GM12878 (cell line): Measurements from ENCODE around the gene LPCAT4. TPM values are rescaled to one million over a fixed set of nuclear protein-coding genes. Genes with fewer than 3 reads are reported as not detected.

ENCODE experiments used
- BACH1 ChIP-seq: fragments of 450-650 bp; IDR thresholded peaks from 2 replicates; pipeline ENCODE4 v1.6.1; 2017; ENCODE audit warnings: mild to moderate bottlenecking, borderline replicate concordance
- BCLAF1 ChIP-seq: fragments of 450-650 bp; IDR thresholded peaks from 2 replicates; pipeline ENCODE4 v1.6.1; 2017; ENCODE audit warnings: antibody characterized with exemption, mild to moderate bottlenecking, moderate library complexity
- CREM ChIP-seq: IDR thresholded peaks from 2 replicates; pipeline ENCODE4 v1.6.1; 2014; ENCODE audit warnings: antibody characterized with exemption, low read depth
- GATAD2B ChIP-seq: fragments of 450-650 bp; conservative IDR thresholded peaks from 2 replicates; pipeline ENCODE4 v1.6.1; 2017; ENCODE audit warnings: low read depth, mild to moderate bottlenecking, moderate library complexity
- HCFC1 ChIP-seq: fragments of 150-350 bp; IDR thresholded peaks from 2 replicates; pipeline ENCODE4 v1.6.1; 2014; ENCODE audit warnings: low read length
- HSF1 ChIP-seq: fragments of 150-350 bp; IDR thresholded peaks from 2 replicates; pipeline ENCODE4 v1.6.1; 2014; ENCODE audit warnings: mild to moderate bottlenecking, low read depth, low read length
- IKZF1 ChIP-seq: fragments of 450-650 bp; conservative IDR thresholded peaks from 2 replicates; pipeline ENCODE4 v1.6.1; 2017; ENCODE audit warnings: antibody characterized with exemption, mild to moderate bottlenecking
- MXI1 ChIP-seq: fragments of 150-350 bp; IDR thresholded peaks from 2 replicates; pipeline ENCODE4 v1.6.1; 2011; ENCODE audit warnings: low read depth, mild to moderate bottlenecking, inconsistent platforms, low read length, improper control_type of control experiment
- NBN ChIP-seq: fragments of 450-650 bp; IDR thresholded peaks from 2 replicates; pipeline ENCODE4 v1.6.1; 2016
- NR2C1 ChIP-seq: fragments of 450-650 bp; IDR thresholded peaks from 2 replicates; pipeline ENCODE4 v1.6.1; 2017; ENCODE audit warnings: antibody characterized with exemption, mild to moderate bottlenecking, moderate library complexity
- NR2F1 ChIP-seq: fragments of 450-650 bp; conservative IDR thresholded peaks from 2 replicates; pipeline ENCODE4 v1.6.1; 2017; ENCODE audit warnings: mild to moderate bottlenecking
- NRF1 ChIP-seq: conservative IDR thresholded peaks from 2 replicates; pipeline ENCODE4 v1.6.1; 2011; ENCODE audit warnings: mild to moderate bottlenecking, low read depth, low read length, improper control_type of control experiment
- PAX5 ChIP-seq: IDR thresholded peaks from 2 replicates; pipeline ENCODE4 v1.6.1; 2011; ENCODE audit warnings: low read depth, low read length, borderline replicate concordance
- POLR2A ChIP-seq: IDR thresholded peaks from 2 replicates; pipeline ENCODE4 v1.6.1; 2011; ENCODE audit warnings: low read depth, mild to moderate bottlenecking, low read length
- POLR2AphosphoS5 ChIP-seq: IDR thresholded peaks from 2 replicates; pipeline ENCODE4 v1.6.1; 2011; ENCODE audit warnings: mild to moderate bottlenecking, low read length, inconsistent platforms
- RB1 ChIP-seq: fragments of 450-650 bp; formaldehyde crosslinking; IDR thresholded peaks from 2 replicates; pipeline ENCODE4 v1.6.1; 2017; ENCODE audit warnings: mild to moderate bottlenecking, borderline replicate concordance
- RELB ChIP-seq: fragments of 450-650 bp; IDR thresholded peaks from 2 replicates; pipeline ENCODE4 v1.6.1; 2017; ENCODE audit warnings: low read depth, mild to moderate bottlenecking, moderate library complexity
- SIX5 ChIP-seq: IDR thresholded peaks from 2 replicates; pipeline ENCODE4 v1.6.1; 2011; ENCODE audit warnings: mild to moderate bottlenecking, low read depth, low read length, moderate library complexity; ENCODE audit not compliant: severe bottlenecking
- SP1 ChIP-seq: IDR thresholded peaks from one replicate; pipeline ENCODE4 v1.6.1; 2011; ENCODE audit warnings: low read depth, low read length
- STAT1 ChIP-seq: fragments of 450-650 bp; conservative IDR thresholded peaks from 2 replicates; pipeline ENCODE4 v1.6.1; 2014; ENCODE audit warnings: antibody characterized with exemption, mild to moderate bottlenecking
- TAF1 ChIP-seq: IDR thresholded peaks from 2 replicates; pipeline ENCODE4 v1.6.1; 2011; ENCODE audit warnings: mild to moderate bottlenecking, low read depth, low read length, borderline replicate concordance
- TCF12 ChIP-seq: IDR thresholded peaks from 2 replicates; pipeline ENCODE4 v1.6.1; 2011; ENCODE audit warnings: low read depth, mild to moderate bottlenecking, low read length
- TCF3 ChIP-seq: IDR thresholded peaks from 2 replicates; pipeline ENCODE4 v1.6.1; 2012; ENCODE audit warnings: low read depth, mild to moderate bottlenecking, low read length, borderline replicate concordance; ENCODE audit not compliant: insufficient read depth
- ZNF207 ChIP-seq: fragments of 450-650 bp; IDR thresholded peaks from 2 replicates; pipeline ENCODE4 v1.6.1; 2014; ENCODE audit warnings: antibody characterized with exemption, mild to moderate bottlenecking, borderline replicate concordance
- ZNF24 ChIP-seq: fragments of 450-650 bp; IDR thresholded peaks from 2 replicates; pipeline ENCODE4 v1.6.1; 2017; ENCODE audit warnings: antibody characterized with exemption, mild to moderate bottlenecking
- ZZZ3 ChIP-seq: IDR thresholded peaks from 2 replicates; pipeline ENCODE4 v1.6.1; 2011; ENCODE audit warnings: low read depth; ENCODE audit not compliant: control insufficient read depth, insufficient read length
- polyA plus RNA-seq, 11 experiments: library from polyadenylated mRNA; depleted of rRNA in 4 of 11; unstranded in 6 of 11; stranded (reverse) in 5 of 11; fragments of >200 nt; fragmentation: Nextera tagmentation in 4 of 11; fragmentation: Illumina TruSeq in 1 of 11; extraction: Ambion mirVana in 4 of 11; extraction: Trizol in 1 of 11; gene quantifications; 1 replicate in 1 of 11; 2 replicates in 10 of 11; pipeline versions ENCODE4 v1.2.1 to v1.2.3, GENCODE V29; 2011 to 2016; ENCODE audit warnings: inconsistent platforms in 2 of 11, missing spikeins in 2 of 11, low read depth in 1 of 11
- total RNA-seq, 4 experiments: library from RNA; depleted of rRNA in 3 of 4; stranded (reverse); fragments of >200 nt in 3 of 4; fragmentation: Illumina TruSeq in 1 of 4; extraction: Trizol in 1 of 4; gene quantifications; 2 replicates each; pipeline versions ENCODE4 v1.2.1 to v1.2.3, GENCODE V29; 2013 to 2021

Gene LPCAT4
- total and polyA plus RNA-seq, 10 of the 15 experiments (the other 5 are each of a cell fraction or from before 2014, with no cell fraction given): 14.4 to 57.2 (median 33.0) TPM

GRCh38 chr15:34337557-34338306 lies 29.3 kb downstream of the LPCAT4 start, which contains the start of gene SLC12A6 (continued):
- TF ChIP-seq NRF1 (peak; percentile 67), PAX5 (0 out of 2 replicates have a peak, but pooled peaks have one; percentile 31), IKZF1 (peak; percentile 92), RELB (no peak), ZNF24 (peak; percentile 67; the same call in 1 of the 2 replicates), TCF12 (peak; percentile 82), ZNF207 (peak; percentile 74; the same call in 1 of the 2 replicates), NR2F1 (peak; percentile 74; the same call in 1 of the 2 replicates), RB1 (peak; percentile 95), TAF1 (peak; percentile 69; the same call in 1 of the 2 replicates), BACH1 (peak; percentile 94), STAT1 (peak; percentile 91; the same call in 1 of the 2 replicates), HCFC1 (peak; percentile 88), NR2C1 (peak; percentile 38; the same call in 1 of the 2 replicates), CREM (peak; percentile 43; the same call in 1 of the 2 replicates), MXI1 (peak; percentile 84), BCLAF1 (0 out of 2 replicates have a peak, but pooled peaks have one; percentile 9), GATAD2B (peak; percentile 83; the same call in 1 of the 2 replicates), NBN (0 out of 2 replicates have a peak, but pooled peaks have one; percentile 9), POLR2A (peak; percentile 74), SIX5 (peak; percentile 72), TCF3 (peak; percentile 75; the same call in 1 of the 2 replicates), HSF1 (no peak), POLR2AphosphoS5 (peak; percentile 72), SP1 (peak; percentile 17), ZZZ3 (no peak)
